GM23338 (cell line): ENCODE data around the gene MICAL2. TPM values are rescaled to one million over a fixed set of nuclear protein-coding genes. Genes with fewer than 3 reads are reported as not detected.
A peak's percentile ranks its signal among the peaks of the same experiment; 100 is the strongest.

Experiments
- ATAC-seq: fragments of 200-7000 bp; cut with Tn5 transposase; 3 replicates; pipeline ENCODE4 v1.9.1; 2020
- DNase-seq: peaks from one replicate; pipeline ENCODE4 v3.0.0-alpha.2; 2015; ENCODE audit warnings: low spot score
- H2AFZ ChIP-seq: fragments of 200-600 bp; sonication (generic); 2 replicates; pipeline ENCODE4 v1.8.0; 2016; ENCODE audit warnings: antibody characterized with exemption, mild to moderate bottlenecking, moderate library complexity
- H3F3A ChIP-seq: fragments of 200-600 bp; sonication (generic); replicated peaks from 2 replicates; pipeline ENCODE4 v1.8.0; 2017; ENCODE audit warnings: antibody characterized with exemption, mixed run types, low read depth
- H3K27ac ChIP-seq: fragments of 200-600 bp; sonication (generic); 2 replicates; pipeline ENCODE4 v1.6.1; 2016; ENCODE audit warnings: low read depth
- H3K27me3 ChIP-seq: fragments of 200-600 bp; sonication (generic); 2 replicates; pipeline ENCODE4 v1.8.0; 2016; ENCODE audit warnings: mild to moderate bottlenecking, mixed run types, moderate library complexity; ENCODE audit not compliant: insufficient read depth
- H3K36me3 ChIP-seq: fragments of 200-600 bp; sonication (generic); 2 replicates; pipeline ENCODE4 v1.8.0; 2016; ENCODE audit warnings: mild to moderate bottlenecking; ENCODE audit not compliant: insufficient read depth
- H3K4me1 ChIP-seq: fragments of 200-600 bp; sonication (generic); 2 replicates; pipeline ENCODE4 v1.8.0; 2016; ENCODE audit warnings: mild to moderate bottlenecking, moderate library complexity; ENCODE audit not compliant: insufficient read depth
- H3K4me2 ChIP-seq: fragments of 200-600 bp; sonication (generic); 2 replicates; pipeline ENCODE4 v1.7.1; 2017; ENCODE audit warnings: mixed run types
- H3K4me3 ChIP-seq: fragments of 200-600 bp; sonication (generic); 2 replicates; pipeline ENCODE4 v1.6.1; 2016; ENCODE audit warnings: mixed run types
- H3K79me2 ChIP-seq: fragments of 200-600 bp; sonication (generic); replicated peaks from 2 replicates; pipeline ENCODE4 v1.8.0; 2017; ENCODE audit warnings: mild to moderate bottlenecking; ENCODE audit not compliant: insufficient read depth
- H3K9me2 ChIP-seq: fragments of 200-600 bp; sonication (generic); 2 replicates; pipeline ENCODE4 v1.8.0; 2017; ENCODE audit not compliant: insufficient read depth
- H4K20me1 ChIP-seq: fragments of 200-600 bp; sonication (generic); replicated peaks from 2 replicates; pipeline ENCODE4 v1.8.0; 2017; ENCODE audit warnings: mild to moderate bottlenecking; ENCODE audit not compliant: insufficient read depth
- H3K27ac Mint-ChIP-seq: 2 replicates; pipeline ENCODE4 v1.8.0; 2020; ENCODE audit warnings: inconsistent platforms, mild to moderate bottlenecking, moderate library complexity, mixed read lengths
- H3K27me3 Mint-ChIP-seq: 3 replicates; pipeline ENCODE4 v1.8.0; 2022; ENCODE audit warnings: low read depth, mild to moderate bottlenecking, moderate library complexity, mixed read lengths, inconsistent platforms; ENCODE audit not compliant: insufficient read depth, poor library complexity
- H3K36me3 Mint-ChIP-seq: 3 replicates; pipeline ENCODE4 v1.8.0; 2021; ENCODE audit warnings: low read depth, mild to moderate bottlenecking, inconsistent platforms, moderate library complexity, mixed read lengths
- H3K4me1 Mint-ChIP-seq: 3 replicates; pipeline ENCODE4 v1.8.0; 2020; ENCODE audit warnings: mild to moderate bottlenecking, inconsistent platforms, mixed read lengths
- H3K4me3 Mint-ChIP-seq: 3 replicates; pipeline ENCODE4 v1.8.0; 2021; ENCODE audit warnings: moderate library complexity, mild to moderate bottlenecking, inconsistent platforms, mixed read lengths
- H3K9me3 Mint-ChIP-seq: 3 replicates; pipeline ENCODE4 v1.8.0; 2020; ENCODE audit warnings: moderate library complexity, mild to moderate bottlenecking, inconsistent platforms, mixed read lengths
- CREB1 ChIP-seq: fragments of 250-450 bp; sonication (Bioruptor Pico); IDR thresholded peaks from 2 replicates; pipeline ENCODE4 v1.5.0; 2020; ENCODE audit warnings: low read depth, mild to moderate bottlenecking, moderate library complexity
- EZH2 ChIP-seq: fragments of 200-600 bp; sonication (generic); IDR thresholded peaks from one replicate; pipeline ENCODE4 v1.8.0; 2017; ENCODE audit warnings: antibody characterized with exemption, mild to moderate bottlenecking, low read depth; ENCODE audit not compliant: unreplicated experiment
- EZH2phosphoT487 ChIP-seq: fragments of 200-600 bp; sonication (generic); IDR thresholded peaks from one replicate; pipeline ENCODE4 v1.8.1; 2018; ENCODE audit warnings: antibody characterized with exemption; ENCODE audit not compliant: unreplicated experiment
- JUNB ChIP-seq: IDR thresholded peaks from one replicate; pipeline ENCODE4 v1.6.1; 2016; ENCODE audit warnings: antibody characterized with exemption; ENCODE audit not compliant: unreplicated experiment
- STAT1 ChIP-seq: IDR thresholded peaks from one replicate; pipeline ENCODE4 v1.6.1; 2016; ENCODE audit warnings: antibody characterized with exemption; ENCODE audit not compliant: unreplicated experiment
- ZNF114 ChIP-seq: fragments of 250-450 bp; sonication (Bioruptor Pico); IDR thresholded peaks from 2 replicates; pipeline ENCODE4 v1.5.0; 2020; ENCODE audit warnings: mild to moderate bottlenecking, moderate library complexity
- polyA plus RNA-seq: library from polyadenylated mRNA; unstranded; fragments of >200 nt; fragmentation: Nextera tagmentation; extraction: Ambion mirVana; gene quantifications from 2 replicates; pipeline ENCODE4 v1.2.1, GENCODE V29; 2016
- total RNA-seq: library from RNA; depleted of rRNA; stranded (reverse); fragments of >200 nt; shearing (Covaris generic); gene quantifications from 2 replicates; pipeline ENCODE4 v1.2.3, GENCODE V29; 2014
- TF ChIP-seq, protein P1 (sequence below): fragments of 250-450 bp; sonication (Bioruptor Pico); IDR thresholded peaks from 2 replicates; pipeline ENCODE4 v1.5.0; 2020; ENCODE audit warnings: mild to moderate bottlenecking, moderate library complexity
- TF ChIP-seq, protein P2 (sequence below): IDR thresholded peaks from 2 replicates; pipeline ENCODE4 v1.6.1; 2016; ENCODE audit warnings: antibody characterized with exemption
- TF ChIP-seq, protein P3 (sequence below), 2 experiments: fragments of 200-600 bp in 1 of 2; sonication (generic) in 1 of 2; conservative IDR thresholded peaks; 2 replicates each; pipeline versions ENCODE4 v1.5.1 to v1.6.1; 2016 to 2017; ENCODE audit warnings: antibody characterized with exemption in 2 of 2, low read depth in 2 of 2, mild to moderate bottlenecking in 2 of 2, moderate library complexity in 1 of 2
- TF ChIP-seq, protein P4 (sequence below): IDR thresholded peaks from one replicate; pipeline ENCODE4 v1.6.1; 2018; ENCODE audit warnings: antibody characterized with exemption; ENCODE audit not compliant: unreplicated experiment

MICAL2 gene
- total and polyA plus RNA-seq, 2 experiments from 2014 or later: 0.66 to 1.4 TPM

DNA sequence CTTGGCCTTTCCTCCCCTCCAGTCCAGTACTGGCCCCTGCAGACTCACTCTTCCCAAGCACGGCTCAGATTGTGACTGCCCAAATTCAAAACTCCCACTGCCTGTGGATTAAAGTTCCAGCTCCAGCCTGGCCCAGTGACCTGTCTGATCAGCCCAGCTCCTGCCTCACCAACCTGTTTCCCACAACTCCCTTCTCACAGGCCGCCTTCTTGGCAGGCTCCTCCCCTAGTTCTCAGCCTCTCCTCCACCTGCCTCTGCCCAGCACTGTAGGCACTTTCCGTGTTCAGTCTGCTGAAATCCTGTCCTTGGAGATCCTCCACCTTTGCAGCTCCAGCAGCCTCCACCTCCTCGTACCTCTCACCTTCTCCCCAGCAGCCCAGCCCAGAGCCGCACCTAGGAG, 68.6 kb downstream of the MICAL2 start (continued):
- TF ChIP-seq, protein P1, sequence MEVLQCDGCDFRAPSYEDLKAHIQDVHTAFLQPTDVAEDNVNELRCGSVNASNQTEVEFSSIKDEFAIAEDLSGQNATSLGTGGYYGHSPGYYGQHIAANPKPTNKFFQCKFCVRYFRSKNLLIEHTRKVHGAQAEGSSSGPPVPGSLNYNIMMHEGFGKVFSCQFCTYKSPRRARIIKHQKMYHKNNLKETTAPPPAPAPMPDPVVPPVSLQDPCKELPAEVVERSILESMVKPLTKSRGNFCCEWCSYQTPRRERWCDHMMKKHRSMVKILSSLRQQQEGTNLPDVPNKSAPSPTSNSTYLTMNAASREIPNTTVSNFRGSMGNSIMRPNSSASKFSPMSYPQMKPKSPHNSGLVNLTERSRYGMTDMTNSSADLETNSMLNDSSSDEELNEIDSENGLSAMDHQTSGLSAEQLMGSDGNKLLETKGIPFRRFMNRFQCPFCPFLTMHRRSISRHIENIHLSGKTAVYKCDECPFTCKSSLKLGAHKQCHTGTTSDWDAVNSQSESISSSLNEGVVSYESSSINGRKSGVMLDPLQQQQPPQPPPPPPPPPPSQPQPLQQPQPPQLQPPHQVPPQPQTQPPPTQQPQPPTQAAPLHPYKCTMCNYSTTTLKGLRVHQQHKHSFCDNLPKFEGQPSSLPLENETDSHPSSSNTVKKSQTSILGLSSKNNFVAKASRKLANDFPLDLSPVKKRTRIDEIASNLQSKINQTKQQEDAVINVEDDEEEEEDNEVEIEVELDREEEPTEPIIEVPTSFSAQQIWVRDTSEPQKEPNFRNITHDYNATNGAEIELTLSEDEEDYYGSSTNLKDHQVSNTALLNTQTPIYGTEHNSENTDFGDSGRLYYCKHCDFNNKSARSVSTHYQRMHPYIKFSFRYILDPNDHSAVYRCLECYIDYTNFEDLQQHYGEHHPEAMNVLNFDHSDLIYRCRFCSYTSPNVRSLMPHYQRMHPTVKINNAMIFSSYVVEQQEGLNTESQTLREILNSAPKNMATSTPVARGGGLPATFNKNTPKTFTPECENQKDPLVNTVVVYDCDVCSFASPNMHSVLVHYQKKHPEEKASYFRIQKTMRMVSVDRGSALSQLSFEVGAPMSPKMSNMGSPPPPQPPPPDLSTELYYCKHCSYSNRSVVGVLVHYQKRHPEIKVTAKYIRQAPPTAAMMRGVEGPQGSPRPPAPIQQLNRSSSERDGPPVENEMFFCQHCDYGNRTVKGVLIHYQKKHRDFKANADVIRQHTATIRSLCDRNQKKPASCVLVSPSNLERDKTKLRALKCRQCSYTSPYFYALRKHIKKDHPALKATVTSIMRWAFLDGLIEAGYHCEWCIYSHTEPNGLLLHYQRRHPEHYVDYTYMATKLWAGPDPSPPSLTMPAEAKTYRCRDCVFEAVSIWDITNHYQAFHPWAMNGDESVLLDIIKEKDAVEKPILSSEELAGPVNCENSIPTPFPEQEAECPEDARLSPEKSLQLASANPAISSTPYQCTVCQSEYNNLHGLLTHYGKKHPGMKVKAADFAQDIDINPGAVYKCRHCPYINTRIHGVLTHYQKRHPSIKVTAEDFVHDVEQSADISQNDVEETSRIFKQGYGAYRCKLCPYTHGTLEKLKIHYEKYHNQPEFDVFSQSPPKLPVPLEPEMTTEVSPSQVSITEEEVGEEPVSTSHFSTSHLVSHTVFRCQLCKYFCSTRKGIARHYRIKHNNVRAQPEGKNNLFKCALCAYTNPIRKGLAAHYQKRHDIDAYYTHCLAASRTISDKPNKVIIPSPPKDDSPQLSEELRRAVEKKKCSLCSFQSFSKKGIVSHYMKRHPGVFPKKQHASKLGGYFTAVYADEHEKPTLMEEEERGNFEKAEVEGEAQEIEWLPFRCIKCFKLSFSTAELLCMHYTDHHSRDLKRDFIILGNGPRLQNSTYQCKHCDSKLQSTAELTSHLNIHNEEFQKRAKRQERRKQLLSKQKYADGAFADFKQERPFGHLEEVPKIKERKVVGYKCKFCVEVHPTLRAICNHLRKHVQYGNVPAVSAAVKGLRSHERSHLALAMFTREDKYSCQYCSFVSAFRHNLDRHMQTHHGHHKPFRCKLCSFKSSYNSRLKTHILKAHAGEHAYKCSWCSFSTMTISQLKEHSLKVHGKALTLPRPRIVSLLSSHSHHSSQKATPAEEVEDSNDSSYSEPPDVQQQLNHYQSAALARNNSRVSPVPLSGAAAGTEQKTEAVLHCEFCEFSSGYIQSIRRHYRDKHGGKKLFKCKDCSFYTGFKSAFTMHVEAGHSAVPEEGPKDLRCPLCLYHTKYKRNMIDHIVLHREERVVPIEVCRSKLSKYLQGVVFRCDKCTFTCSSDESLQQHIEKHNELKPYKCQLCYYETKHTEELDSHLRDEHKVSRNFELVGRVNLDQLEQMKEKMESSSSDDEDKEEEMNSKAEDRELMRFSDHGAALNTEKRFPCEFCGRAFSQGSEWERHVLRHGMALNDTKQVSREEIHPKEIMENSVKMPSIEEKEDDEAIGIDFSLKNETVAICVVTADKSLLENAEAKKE (CRISPR knock-in tag): no peak
- TF ChIP-seq, protein P2, sequence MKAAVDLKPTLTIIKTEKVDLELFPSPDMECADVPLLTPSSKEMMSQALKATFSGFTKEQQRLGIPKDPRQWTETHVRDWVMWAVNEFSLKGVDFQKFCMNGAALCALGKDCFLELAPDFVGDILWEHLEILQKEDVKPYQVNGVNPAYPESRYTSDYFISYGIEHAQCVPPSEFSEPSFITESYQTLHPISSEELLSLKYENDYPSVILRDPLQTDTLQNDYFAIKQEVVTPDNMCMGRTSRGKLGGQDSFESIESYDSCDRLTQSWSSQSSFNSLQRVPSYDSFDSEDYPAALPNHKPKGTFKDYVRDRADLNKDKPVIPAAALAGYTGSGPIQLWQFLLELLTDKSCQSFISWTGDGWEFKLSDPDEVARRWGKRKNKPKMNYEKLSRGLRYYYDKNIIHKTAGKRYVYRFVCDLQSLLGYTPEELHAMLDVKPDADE: no peak
- TF ChIP-seq STAT1 (no peak), EZH2 (no peak)

DNA sequence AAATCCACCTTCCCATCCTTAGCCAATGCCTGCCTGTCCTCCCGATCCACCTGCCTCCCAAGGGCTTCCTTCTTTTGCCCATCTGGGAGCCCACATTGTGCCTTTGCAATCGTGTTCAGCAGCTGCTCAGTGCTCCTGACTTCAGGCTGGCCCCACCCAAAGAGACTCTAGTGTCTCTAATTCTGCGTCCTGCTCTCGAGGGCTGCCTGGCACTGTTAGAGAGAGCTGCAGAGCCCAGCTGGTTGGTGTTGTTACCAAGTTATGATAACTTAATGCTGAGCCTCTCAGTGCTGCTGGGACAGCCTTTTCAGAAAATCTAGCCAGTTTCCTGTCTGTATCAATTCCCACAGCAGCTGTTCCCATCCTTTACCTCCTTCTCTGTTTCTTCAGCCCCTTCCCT, 69.1 kb downstream of the MICAL2 start:
- peaks cover 6% of the 10 kb centered on the region; the same call in 1 of the 3 replicates for H3K4me1 Mint-ChIP-seq
- no peaks in the 10 kb centered on the region for H3K27me3 ChIP-seq
- no peaks in the 10 kb centered on the region for H3K79me2 ChIP-seq
- no peaks in the 10 kb centered on the region for H3K9me3 Mint-ChIP-seq
- peaks cover 6% of the 10 kb centered on the region for H3K27me3 Mint-ChIP-seq
- ATAC-seq (no peak), DNase-seq (no peak)
- H3K27ac Mint-ChIP-seq: no peak overlapping the region
- no peaks in the 10 kb centered on the region for H3K9me2 ChIP-seq
- no peak overlapping the region for H3K4me3 ChIP-seq
- no peak overlapping the region for H3K4me3 Mint-ChIP-seq
- H3F3A ChIP-seq: no peaks in the 10 kb centered on the region
- H3K27ac ChIP-seq: no peak overlapping the region
- H3K4me2 ChIP-seq: no peak overlapping the region
- no peaks in the 10 kb centered on the region for H3K36me3 ChIP-seq
- H4K20me1 ChIP-seq: 0 out of 2 replicates have a peak, but pooled peaks cover 2% of the 10 kb centered on the region
- H3K4me1 ChIP-seq: no peaks in the 10 kb centered on the region
- peak overlapping the region; percentile 47; the same call in 1 of the 2 replicates for H2AFZ ChIP-seq
- no peaks in the 10 kb centered on the region for H3K36me3 Mint-ChIP-seq
- TF ChIP-seq ZNF114 (CRISPR knock-in tag): no peak
- TF ChIP-seq, protein P3, sequence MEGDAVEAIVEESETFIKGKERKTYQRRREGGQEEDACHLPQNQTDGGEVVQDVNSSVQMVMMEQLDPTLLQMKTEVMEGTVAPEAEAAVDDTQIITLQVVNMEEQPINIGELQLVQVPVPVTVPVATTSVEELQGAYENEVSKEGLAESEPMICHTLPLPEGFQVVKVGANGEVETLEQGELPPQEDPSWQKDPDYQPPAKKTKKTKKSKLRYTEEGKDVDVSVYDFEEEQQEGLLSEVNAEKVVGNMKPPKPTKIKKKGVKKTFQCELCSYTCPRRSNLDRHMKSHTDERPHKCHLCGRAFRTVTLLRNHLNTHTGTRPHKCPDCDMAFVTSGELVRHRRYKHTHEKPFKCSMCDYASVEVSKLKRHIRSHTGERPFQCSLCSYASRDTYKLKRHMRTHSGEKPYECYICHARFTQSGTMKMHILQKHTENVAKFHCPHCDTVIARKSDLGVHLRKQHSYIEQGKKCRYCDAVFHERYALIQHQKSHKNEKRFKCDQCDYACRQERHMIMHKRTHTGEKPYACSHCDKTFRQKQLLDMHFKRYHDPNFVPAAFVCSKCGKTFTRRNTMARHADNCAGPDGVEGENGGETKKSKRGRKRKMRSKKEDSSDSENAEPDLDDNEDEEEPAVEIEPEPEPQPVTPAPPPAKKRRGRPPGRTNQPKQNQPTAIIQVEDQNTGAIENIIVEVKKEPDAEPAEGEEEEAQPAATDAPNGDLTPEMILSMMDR (conservative IDR thresholded peaks at IDR 0.05; ENCODE audit: low read depth in 2 of 2): no peak
- TF ChIP-seq, protein P4, sequence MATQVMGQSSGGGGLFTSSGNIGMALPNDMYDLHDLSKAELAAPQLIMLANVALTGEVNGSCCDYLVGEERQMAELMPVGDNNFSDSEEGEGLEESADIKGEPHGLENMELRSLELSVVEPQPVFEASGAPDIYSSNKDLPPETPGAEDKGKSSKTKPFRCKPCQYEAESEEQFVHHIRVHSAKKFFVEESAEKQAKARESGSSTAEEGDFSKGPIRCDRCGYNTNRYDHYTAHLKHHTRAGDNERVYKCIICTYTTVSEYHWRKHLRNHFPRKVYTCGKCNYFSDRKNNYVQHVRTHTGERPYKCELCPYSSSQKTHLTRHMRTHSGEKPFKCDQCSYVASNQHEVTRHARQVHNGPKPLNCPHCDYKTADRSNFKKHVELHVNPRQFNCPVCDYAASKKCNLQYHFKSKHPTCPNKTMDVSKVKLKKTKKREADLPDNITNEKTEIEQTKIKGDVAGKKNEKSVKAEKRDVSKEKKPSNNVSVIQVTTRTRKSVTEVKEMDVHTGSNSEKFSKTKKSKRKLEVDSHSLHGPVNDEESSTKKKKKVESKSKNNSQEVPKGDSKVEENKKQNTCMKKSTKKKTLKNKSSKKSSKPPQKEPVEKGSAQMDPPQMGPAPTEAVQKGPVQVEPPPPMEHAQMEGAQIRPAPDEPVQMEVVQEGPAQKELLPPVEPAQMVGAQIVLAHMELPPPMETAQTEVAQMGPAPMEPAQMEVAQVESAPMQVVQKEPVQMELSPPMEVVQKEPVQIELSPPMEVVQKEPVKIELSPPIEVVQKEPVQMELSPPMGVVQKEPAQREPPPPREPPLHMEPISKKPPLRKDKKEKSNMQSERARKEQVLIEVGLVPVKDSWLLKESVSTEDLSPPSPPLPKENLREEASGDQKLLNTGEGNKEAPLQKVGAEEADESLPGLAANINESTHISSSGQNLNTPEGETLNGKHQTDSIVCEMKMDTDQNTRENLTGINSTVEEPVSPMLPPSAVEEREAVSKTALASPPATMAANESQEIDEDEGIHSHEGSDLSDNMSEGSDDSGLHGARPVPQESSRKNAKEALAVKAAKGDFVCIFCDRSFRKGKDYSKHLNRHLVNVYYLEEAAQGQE: no peak
- no peak for TF ChIP-seq STAT1
- TF ChIP-seq JUNB: no peak
- no peak for TF ChIP-seq EZH2phosphoT487
- TF ChIP-seq CREB1 (CRISPR knock-in tag): no peak
